ENCODE data around the gene NPM1.

GRCh38 chr5:171367424-171368370 lies 20.0 kb upstream of the NPM1 start:
- TF ChIP-seq CTCF (IDR thresholded peaks at IDR 0.05): no peak
- TF ChIP-seq POLR2A (IDR thresholded peaks at IDR 0.05): no peak
- TF ChIP-seq POLR2AphosphoS5 (IDR thresholded peaks at IDR 0.05): no peak
- TF ChIP-seq EP300 (IDR thresholded peaks at IDR 0.05): no peak
